Neural progenitor cell (in vitro differentiated cells): ENCODE results near the gene JCAD.
"Not testable (repeated sequence)": the region's sequence is repeated elsewhere in the genome, so short reads cannot be mapped to it uniquely, and the experiment has no call there.

Source experiments
- CTCF ChIP-seq: fragments of 200-600 bp; sonication (generic); IDR thresholded peaks from 2 replicates; pipeline ENCODE4 v1.5.1; 2017; ENCODE audit warnings: antibody characterized with exemption, mild to moderate bottlenecking
- EZH2phosphoT487 ChIP-seq: fragments of 200-600 bp; sonication (generic); IDR thresholded peaks from 2 replicates; pipeline ENCODE4 v1.6.1; 2017; ENCODE audit warnings: antibody characterized with exemption

GRCh38 chr10:29979421-29979779 lies 80.0 kb downstream of the JCAD start:
- not testable (repeated sequence) for TF ChIP-seq EZH2phosphoT487, CTCF
